ENCODE data around the gene CCDC28B. TPM values are rescaled to one million over a fixed set of nuclear protein-coding genes. Genes with fewer than 3 reads are reported as not detected.
"Not testable (repeated sequence)": the region's sequence is repeated elsewhere in the genome, so short reads cannot be mapped to it uniquely, and the experiment has no call there.

Gene CCDC28B
- total RNA-seq = 10 to 100 TPM; 13.4 to 14.8 TPM

DNA sequence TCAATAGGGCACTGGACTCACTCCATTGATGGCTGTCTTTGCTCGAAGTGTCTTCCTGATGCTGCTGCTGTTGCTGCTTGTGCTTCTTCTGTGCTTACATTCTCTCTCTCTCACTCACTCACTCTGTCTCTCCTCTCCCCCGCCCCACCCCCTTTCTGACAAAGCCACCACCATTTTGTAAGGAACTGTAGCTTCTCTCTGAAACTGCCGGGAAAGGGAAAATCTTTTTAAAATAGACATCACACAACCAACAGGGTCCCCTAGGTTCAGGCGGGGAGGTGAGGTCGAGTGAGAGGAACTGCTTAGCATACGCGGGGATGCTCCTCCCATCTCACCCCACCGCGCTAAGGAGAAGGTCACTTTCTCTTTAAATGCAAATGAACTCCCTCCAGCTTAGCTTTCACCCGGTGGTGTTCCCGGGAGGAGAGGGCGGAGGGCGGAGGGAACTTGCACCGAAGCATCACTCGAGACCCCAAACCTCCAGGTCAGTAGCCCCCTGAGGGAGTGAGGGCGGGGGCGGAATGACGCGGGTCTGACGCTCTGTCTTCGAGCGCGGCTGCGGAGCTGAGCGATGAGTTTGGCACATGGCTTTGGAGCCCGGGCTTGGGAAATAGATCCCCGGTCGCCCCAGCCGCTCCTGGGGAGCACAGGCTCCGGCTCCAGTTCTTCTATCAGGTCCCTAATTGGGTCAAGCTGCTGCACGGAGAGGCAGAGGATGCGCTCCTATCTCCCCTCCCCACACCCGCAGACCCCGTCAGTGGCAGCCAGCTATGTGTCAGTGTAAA, at the start of gene CCDC28B:
Gene CCDC28B (plus strand): TSS at position 370 of the 785 bp plus-strand sequence. CDS start 1,341 bp downstream, outside the sequence.
- H3K36me3 Mint-ChIP-seq = peaks cover 21% of the 10 kb centered on the region
- ChIA-PET POLR2A (interaction anchor here (0.6 to 2.6 kb wide), 7 partner anchors 15 to 451 kb away, joined by 3 to 16 read pairs (median 4); partner anchors contain the start of genes LCK, MARCKSL1, RBBP4 and TXLNA), CTCF (interaction anchor here (1.0 to 4.0 kb wide), 5 partner anchors 15 to 200 kb away, joined by 3 to 22 read pairs (median 3); no protein-coding TSS in a partner anchor)
- H3K9me3 Mint-ChIP-seq = no peaks in the 10 kb centered on the region
- intact Hi-C loops (cut with micrococcal nuclease) = loop anchor here (1.0 to 2.0 kb wide), 3 partner anchors 20 to 50 kb away; partner anchors contain the start of genes EIF3I and TMEM234
- H3K4me3 Mint-ChIP-seq = peak within 1 kb of the TSS; percentile 81
- H3K27ac Mint-ChIP-seq = peak within 1 kb of the TSS; percentile 80
- peaks cover 51% of the 10 kb centered on the region for H3K4me1 Mint-ChIP-seq (ENCODE audit: low read depth)
- DNase-seq = peak; percentile 67
- no peaks in the 10 kb centered on the region for H3K27me3 Mint-ChIP-seq

DNA sequence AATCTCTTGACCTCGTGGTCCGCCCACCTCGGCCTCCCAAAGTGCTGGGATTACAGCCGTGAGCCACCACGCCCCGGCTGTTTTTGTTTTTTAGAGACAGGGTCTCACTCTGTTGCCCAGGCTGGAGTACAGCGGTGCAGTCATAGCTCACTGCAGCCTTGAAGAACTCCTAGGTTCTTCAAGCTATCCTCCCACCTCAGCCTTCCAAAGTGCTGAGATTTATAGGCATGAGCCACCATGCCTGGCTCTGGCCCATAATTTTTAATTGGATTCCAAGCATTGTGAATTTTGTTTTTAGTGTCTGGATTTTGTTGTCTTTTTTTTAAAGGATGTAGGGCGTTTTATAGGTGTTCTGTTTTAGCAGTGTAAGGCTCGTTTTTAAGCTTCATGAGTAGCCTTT, 49.5 kb upstream of the CCDC28B start:
- H3K9me3 Mint-ChIP-seq = peaks cover 14% of the 10 kb centered on the region
- peaks cover 15% of the 10 kb centered on the region for H3K4me1 Mint-ChIP-seq (ENCODE audit: low read depth)
- POLR2A ChIA-PET = no interaction called here
- H3K36me3 Mint-ChIP-seq = peaks cover 21% of the 10 kb centered on the region
- DNase-seq = no peak
- H3K27me3 Mint-ChIP-seq = no peaks in the 10 kb centered on the region
- intact Hi-C loops (cut with micrococcal nuclease) = no loop called here
- CTCF ChIA-PET = no interaction called here
- H3K27ac Mint-ChIP-seq = no peak overlapping the region
- H3K4me3 Mint-ChIP-seq = no peak overlapping the region

DNA sequence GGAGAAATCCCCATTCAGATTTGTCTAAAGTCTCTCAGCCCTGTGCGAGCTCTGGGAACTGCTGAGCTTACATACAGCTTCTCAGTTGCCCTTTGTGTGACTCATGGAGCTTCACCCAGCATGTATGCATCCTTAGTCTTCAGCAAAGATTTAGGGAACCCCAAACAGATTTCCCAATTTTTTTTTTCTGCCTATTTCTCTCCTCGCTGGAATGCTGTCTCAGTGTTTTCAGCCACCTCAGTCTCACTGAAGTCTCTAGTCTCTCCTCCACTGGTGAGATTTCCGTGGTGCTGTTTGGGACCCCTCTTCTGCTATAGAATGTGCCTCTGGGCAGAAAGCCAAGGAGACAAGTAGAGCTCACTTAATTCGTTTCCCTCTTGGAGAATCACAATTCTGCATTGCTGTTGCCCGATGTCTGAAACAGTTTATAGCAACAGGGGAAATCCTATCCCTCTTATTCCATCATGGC, 49.0 kb upstream of the CCDC28B start:
- DNase-seq = no peak
- CTCF ChIA-PET = no interaction called here
- Mint-ChIP-seq H3K4me3 (no peak overlapping the region), H3K27me3 (no peaks in the 10 kb centered on the region), H3K9me3 (peaks cover 14% of the 10 kb centered on the region), H3K36me3 (peaks cover 25% of the 10 kb centered on the region), H3K27ac (no peak overlapping the region), H3K4me1 (ENCODE audit: low read depth) (peaks cover 13% of the 10 kb centered on the region)
- intact Hi-C loops (cut with micrococcal nuclease) = no loop called here
- POLR2A ChIA-PET = no interaction called here

GRCh38 chr1:32159189-32159588, 41.2 kb upstream of the CCDC28B start:
- no peak for DNase-seq
- POLR2A ChIA-PET = no interaction called here
- Mint-ChIP-seq H3K4me3 (no peak overlapping the region), H3K27ac (peak overlapping the region; percentile 66), H3K36me3 (peaks cover 40% of the 10 kb centered on the region), H3K4me1 (ENCODE audit: low read depth) (peaks cover 4% of the 10 kb centered on the region), H3K9me3 (no peaks in the 10 kb centered on the region), H3K27me3 (no peaks in the 10 kb centered on the region)
- intact Hi-C loops (cut with micrococcal nuclease) = no loop called here
- CTCF ChIA-PET = interaction anchor here (0.5 kb wide), 1 partner anchor 507 kb away, joined by 3 read pairs; no protein-coding TSS in a partner anchor

DNA sequence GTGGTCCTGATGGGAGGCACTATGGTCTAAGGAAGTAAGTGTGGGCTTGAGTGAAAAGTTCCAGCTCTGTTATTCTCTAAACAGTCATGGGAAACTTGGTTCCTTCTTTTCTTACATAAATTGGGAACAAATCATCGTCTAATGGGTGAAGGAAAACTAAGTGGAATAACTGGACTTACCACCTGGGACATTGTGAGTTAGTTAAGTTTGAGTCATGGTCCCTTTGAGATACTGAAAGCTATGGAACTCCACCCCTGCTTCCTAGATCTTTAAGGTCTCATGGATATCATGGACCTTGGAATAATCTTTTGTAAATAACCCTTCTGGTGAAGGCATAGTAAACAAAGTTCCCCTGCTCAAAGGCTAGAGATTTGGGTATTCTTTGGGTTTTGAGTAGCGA, 37.0 kb upstream of the CCDC28B start:
- H3K36me3 Mint-ChIP-seq = peaks cover 33% of the 10 kb centered on the region
- no peaks in the 10 kb centered on the region for H3K9me3 Mint-ChIP-seq
- intact Hi-C loops (cut with micrococcal nuclease) = no loop called here
- no peaks in the 10 kb centered on the region for H3K27me3 Mint-ChIP-seq
- no peak overlapping the region for H3K4me3 Mint-ChIP-seq
- DNase-seq = no peak
- CTCF ChIA-PET = no interaction called here
- H3K4me1 Mint-ChIP-seq (ENCODE audit: low read depth) = peaks cover 4% of the 10 kb centered on the region
- POLR2A ChIA-PET = interaction anchor here (1.3 kb wide), 1 partner anchor 16 kb away, joined by 3 read pairs; the partner anchor contains the start of gene TXLNA
- H3K27ac Mint-ChIP-seq = no peak overlapping the region

- POLR2A ChIA-PET; intact Hi-C loops (cut with micrococcal nuclease); H3K4me3 Mint-ChIP-seq; H3K9me3 Mint-ChIP-seq; H3K27ac Mint-ChIP-seq; DNase-seq; H3K4me1 Mint-ChIP-seq (ENCODE audit: low read depth); H3K27me3 Mint-ChIP-seq: not testable (repeated sequence)
- peaks cover 29% of the 10 kb centered on the region for H3K36me3 Mint-ChIP-seq
- CTCF ChIA-PET = interaction anchor here (0.6 kb wide), 1 partner anchor 49 kb away, joined by 3 read pairs; no protein-coding TSS in a partner anchor
These were observed 34.8 kb upstream of the CCDC28B start for GRCh38 chr1:32165633-32166032.

- DNase-seq = no peak
- H3K4me1 Mint-ChIP-seq (ENCODE audit: low read depth) = peaks cover 5% of the 10 kb centered on the region
- POLR2A ChIA-PET = no interaction called here
- no peak overlapping the region for H3K4me3 Mint-ChIP-seq
- no peaks in the 10 kb centered on the region for H3K9me3 Mint-ChIP-seq
- H3K27me3 Mint-ChIP-seq = no peaks in the 10 kb centered on the region
- no peak overlapping the region for H3K27ac Mint-ChIP-seq
- CTCF ChIA-PET = no interaction called here
- intact Hi-C loops (cut with micrococcal nuclease) = no loop called here
- H3K36me3 Mint-ChIP-seq = peaks cover 35% of the 10 kb centered on the region
These were observed 29.4 kb upstream of the CCDC28B start for GRCh38 chr1:32170991-32171390.

DNA sequence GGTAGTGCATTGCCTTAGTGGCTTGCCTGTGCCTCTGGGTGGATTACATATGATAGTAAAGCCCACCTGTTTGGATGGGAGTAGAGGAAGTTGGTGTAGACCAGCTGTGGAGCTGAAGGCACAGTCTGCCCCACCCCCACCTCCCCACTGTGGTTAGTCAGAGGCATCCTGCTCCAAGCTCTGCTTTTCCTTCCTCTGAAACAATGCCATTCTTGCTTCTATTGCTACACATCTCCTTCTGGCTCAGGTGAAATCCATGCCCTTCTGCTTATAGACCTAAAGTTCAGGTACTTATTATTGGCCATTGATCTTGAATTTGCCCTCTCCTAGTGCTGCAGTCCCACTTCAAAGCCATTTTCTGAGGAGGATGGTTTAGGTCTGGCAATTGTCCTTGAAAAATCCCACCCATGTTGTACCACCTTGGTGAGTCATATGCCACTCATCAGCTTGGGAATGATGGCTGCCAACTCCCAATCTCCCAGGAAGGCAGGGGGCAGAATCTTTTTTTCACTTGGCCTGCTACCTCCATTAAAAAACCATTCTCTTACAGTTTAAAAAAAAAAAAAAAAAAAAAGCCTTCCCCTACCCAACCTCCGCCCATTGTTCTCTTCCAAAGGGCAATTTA, 27.7 kb upstream of the CCDC28B start:
- peaks cover 33% of the 10 kb centered on the region for H3K36me3 Mint-ChIP-seq
- H3K27ac Mint-ChIP-seq = no peak overlapping the region
- no peak overlapping the region for H3K4me3 Mint-ChIP-seq
- H3K27me3 Mint-ChIP-seq = no peaks in the 10 kb centered on the region
- POLR2A ChIA-PET = no interaction called here
- H3K4me1 Mint-ChIP-seq (ENCODE audit: low read depth) = peaks cover 5% of the 10 kb centered on the region
- H3K9me3 Mint-ChIP-seq = no peaks in the 10 kb centered on the region
- DNase-seq = no peak
- CTCF ChIA-PET = interaction anchor here (0.6 kb wide), 1 partner anchor 676 kb away, joined by 3 read pairs; no protein-coding TSS in a partner anchor
- intact Hi-C loops (cut with micrococcal nuclease) = no loop called here

- peaks cover 32% of the 10 kb centered on the region for H3K36me3 Mint-ChIP-seq
- no peak for DNase-seq
- peaks cover 28% of the 10 kb centered on the region for H3K4me1 Mint-ChIP-seq (ENCODE audit: low read depth)
- peak overlapping the region; percentile 91 for H3K4me3 Mint-ChIP-seq
- H3K9me3 Mint-ChIP-seq = no peaks in the 10 kb centered on the region
- H3K27me3 Mint-ChIP-seq = no peaks in the 10 kb centered on the region
- ChIA-PET CTCF (interaction anchor here (1.1 to 2.4 kb wide), 2 partner anchors 51 to 70 kb away, joined by 3 to 14 read pairs; partner anchors contain the start of gene KPNA6), POLR2A (interaction anchor here (0.7 to 3.6 kb wide), 9 partner anchors 22 to 216 kb away, joined by 3 to 20 read pairs (median 6); partner anchors contain the start of genes BSDC1, CCDC28B, IQCC and KPNA6)
- peak overlapping the region; percentile 96 for H3K27ac Mint-ChIP-seq
- intact Hi-C loops (cut with micrococcal nuclease) = loop anchor here (1.0 to 2.0 kb wide), 4 partner anchors 70 to 165 kb away; partner anchors contain the start of genes KHDRBS1, KPNA6, LCK and TMEM39B
These were observed 21.8 kb upstream of the CCDC28B start for GRCh38 chr1:32178380-32179192.

GRCh38 chr1:32179193-32179442, 21.3 kb upstream of the CCDC28B start:
- DNase-seq = no peak
- Mint-ChIP-seq H3K4me3 (peak overlapping the region; percentile 91), H3K27me3 (no peaks in the 10 kb centered on the region), H3K4me1 (ENCODE audit: low read depth) (peaks cover 33% of the 10 kb centered on the region), H3K27ac (peak overlapping the region; percentile 96), H3K9me3 (no peaks in the 10 kb centered on the region), H3K36me3 (peaks cover 35% of the 10 kb centered on the region)
- ChIA-PET CTCF (interaction anchor here (0.7 to 2.4 kb wide), 3 partner anchors 51 to 76 kb away, joined by 3 to 14 read pairs (median 3); partner anchors contain the start of gene KPNA6), POLR2A (interaction anchor here (0.7 to 3.6 kb wide), 10 partner anchors 16 to 215 kb away, joined by 3 to 20 read pairs (median 6); partner anchors contain the start of genes BSDC1, CCDC28B, IQCC and KPNA6)
- intact Hi-C loops (cut with micrococcal nuclease) = loop anchor here (1.0 to 2.0 kb wide), 4 partner anchors 70 to 166 kb away; partner anchors contain the start of genes KHDRBS1, KPNA6, LCK and TMEM39B

- no peaks in the 10 kb centered on the region for H3K27me3 Mint-ChIP-seq
- H3K4me1 Mint-ChIP-seq (ENCODE audit: low read depth) = peaks cover 38% of the 10 kb centered on the region
- intact Hi-C loops (cut with micrococcal nuclease) = loop anchor here (1.0 to 2.0 kb wide), 7 partner anchors 21 to 166 kb away; partner anchors contain the start of genes CCDC28B, EIF3I, KHDRBS1 and KPNA6
- peak within 1 kb of the TSS; percentile 91 for H3K4me3 Mint-ChIP-seq
- no peaks in the 10 kb centered on the region for H3K9me3 Mint-ChIP-seq
- peak within 1 kb of the TSS; percentile 96 for H3K27ac Mint-ChIP-seq
- POLR2A ChIA-PET = interaction anchor here (0.7 to 3.6 kb wide), 15 partner anchors 11 to 215 kb away, joined by 3 to 20 read pairs (median 4); partner anchors contain the start of genes BSDC1, CCDC28B, IQCC and KPNA6
- H3K36me3 Mint-ChIP-seq = peaks cover 39% of the 10 kb centered on the region
- CTCF ChIA-PET = interaction anchor here (0.7 to 2.4 kb wide), 6 partner anchors 35 to 201 kb away, joined by 3 to 14 read pairs (median 3); partner anchors contain the start of gene KPNA6
- peak; percentile 95 for DNase-seq
These were observed 20.8 kb upstream of the CCDC28B start, which contains the start of gene TXLNA for GRCh38 chr1:32179443-32180185. TSS of gene TXLNA (plus strand) at chr1:32179675. CDS start at chr1:32180346, 671 bp downstream.
